HG02610 (cell line): ENCODE data around the gene GAL3ST2.
"Not testable (repeated sequence)": the region's sequence is repeated elsewhere in the genome, so short reads cannot be mapped to it uniquely, and the experiment has no call there.

Experiments
- ATAC-seq: cut with Tn5 transposase; IDR thresholded peaks from one replicate; pipeline ENCODE4 v1.9.1; 2021; ENCODE audit warnings: mild to moderate bottlenecking, moderate library complexity; ENCODE audit not compliant: unreplicated experiment

Gene GAL3ST2

GRCh38 chr2:241817821-241818215 is 41.2 kb downstream of the GAL3ST2 start:
- ATAC-seq, result not testable (repeated sequence)

GRCh38 chr2:241818229-241818942 is 41.8 kb downstream of the GAL3ST2 start:
- ATAC-seq, result no peak

GRCh38 chr2:241818943-241819270 is 42.3 kb downstream of the GAL3ST2 start:
- ATAC-seq, result no peak

GRCh38 chr2:241819947-241820624 is 43.5 kb downstream of the GAL3ST2 start:
- ATAC-seq, result not testable (repeated sequence)

GRCh38 chr2:241820625-241821384 is 44.2 kb downstream of the GAL3ST2 start:
- ATAC-seq, result no peak

GRCh38 chr2:241821460-241822263 is 45.0 kb downstream of the GAL3ST2 start:
- ATAC-seq, result no peak

GRCh38 chr2:241822264-241822623 is 45.6 kb downstream of the GAL3ST2 start:
- ATAC-seq, result no peak

- ATAC-seq, result not testable (repeated sequence)
These were observed 47.2 kb downstream of the GAL3ST2 start for GRCh38 chr2:241823531-241824437.

GRCh38 chr2:241827394-241827793 is 50.8 kb downstream of the GAL3ST2 start:
- no peak for ATAC-seq

GRCh38 chr2:241833101-241833663 is 56.6 kb downstream of the GAL3ST2 start:
- ATAC-seq, result no peak

- ATAC-seq, result not testable (repeated sequence)
These were observed 57.3 kb downstream of the GAL3ST2 start for GRCh38 chr2:241833756-241834526.

GRCh38 chr2:241834527-241835210 is 58.0 kb downstream of the GAL3ST2 start:
- ATAC-seq, result no peak

GRCh38 chr2:241835611-241836010 is 59.0 kb downstream of the GAL3ST2 start:
- no peak for ATAC-seq

- no peak for ATAC-seq
These were observed 59.7 kb downstream of the GAL3ST2 start for GRCh38 chr2:241836292-241836691.

- no peak for ATAC-seq
These were observed 60.8 kb downstream of the GAL3ST2 start for GRCh38 chr2:241837197-241837965.

- ATAC-seq, result no peak
These were observed 64.8 kb downstream of the GAL3ST2 start for GRCh38 chr2:241841181-241842066.

GRCh38 chr2:241842067-241842415 is 65.4 kb downstream of the GAL3ST2 start:
- ATAC-seq, result no peak
